HepG2 (cell line): ENCODE data around the gene ZNF624. TPM values are rescaled to one million over a fixed set of nuclear protein-coding genes. Genes with fewer than 3 reads are reported as not detected.
A peak's percentile ranks its signal among the peaks of the same experiment; 100 is the strongest.

Experiments used
- ARID3A ChIP-seq: IDR thresholded peaks from 2 replicates; pipeline ENCODE4 v1.6.1; 2012; ENCODE audit warnings: low read depth, low read length, improper control_type of control experiment
- ARNT2 ChIP-seq: sonication (generic); formaldehyde crosslinking; IDR thresholded peaks from 2 replicates; pipeline ENCODE4 v1.8.0; 2022; ENCODE audit warnings: mild to moderate bottlenecking, low read depth, missing genetic modification reagents, moderate library complexity
- ARNTL ChIP-seq: sonication (generic); formaldehyde crosslinking; IDR thresholded peaks from 2 replicates; pipeline ENCODE4 v1.4.0; 2020; ENCODE audit warnings: mild to moderate bottlenecking, missing genetic modification reagents
- ELF1 ChIP-seq: sonication (generic); formaldehyde crosslinking; IDR thresholded peaks from 2 replicates; pipeline ENCODE4 v1.4.0; 2020; ENCODE audit warnings: missing genetic modification reagents
- FOXA3 ChIP-seq: IDR thresholded peaks from 2 replicates; pipeline ENCODE4 v1.6.1; 2016; ENCODE audit warnings: missing genetic modification reagents, missing compliant biosample characterization
- FOXO1 ChIP-seq: sonication (generic); formaldehyde crosslinking; IDR thresholded peaks from 2 replicates; pipeline ENCODE4 v1.4.0; 2020; ENCODE audit warnings: missing genetic modification reagents
- HDAC2 ChIP-seq: sonication (generic); formaldehyde crosslinking; IDR thresholded peaks from 2 replicates; pipeline ENCODE4 v1.4.0; 2020; ENCODE audit warnings: missing genetic modification reagents
- IRX3 ChIP-seq: sonication (generic); formaldehyde crosslinking; IDR thresholded peaks from 2 replicates; pipeline ENCODE4 v1.8.1; 2023; ENCODE audit warnings: mild to moderate bottlenecking, low read depth, missing genetic modification reagents, borderline replicate concordance
- JUN ChIP-seq: sonication (generic); formaldehyde crosslinking; IDR thresholded peaks from 2 replicates; pipeline ENCODE4 v1.4.0; 2020; ENCODE audit warnings: mild to moderate bottlenecking, missing genetic modification reagents
- KLF16 ChIP-seq, 2 experiments: sonication (generic) in 1 of 2; formaldehyde crosslinking in 1 of 2; IDR thresholded peaks; 2 replicates each; pipeline versions ENCODE4 v1.6.1 to v1.8.0; 2016 to 2023; ENCODE audit warnings: missing genetic modification reagents in 2 of 2, missing compliant biosample characterization in 1 of 2
- MAFF ChIP-seq: IDR thresholded peaks from 2 replicates; pipeline ENCODE4 v1.6.1; 2011; ENCODE audit warnings: low read depth, low read length, improper control_type of control experiment
- NFIC ChIP-seq: IDR thresholded peaks from 2 replicates; pipeline ENCODE4 v1.6.1; 2012; ENCODE audit warnings: mild to moderate bottlenecking, low read length, inconsistent platforms
- NFRKB ChIP-seq: fragments of 450-650 bp; IDR thresholded peaks from 2 replicates; pipeline ENCODE4 v1.6.1; 2017
- RBAK ChIP-seq: sonication (generic); formaldehyde crosslinking; IDR thresholded peaks from 2 replicates; pipeline ENCODE4 v1.5.1; 2020; ENCODE audit warnings: mild to moderate bottlenecking, missing genetic modification reagents
- ZNF121 ChIP-seq: sonication (generic); formaldehyde crosslinking; IDR thresholded peaks from 2 replicates; pipeline ENCODE4 v1.5.0; 2020; ENCODE audit warnings: mild to moderate bottlenecking, missing genetic modification reagents
- ZNF263 ChIP-seq: sonication (generic); formaldehyde crosslinking; IDR thresholded peaks from 2 replicates; pipeline ENCODE4 v1.4.0; 2020; ENCODE audit warnings: missing genetic modification reagents
- ZNF333 ChIP-seq: sonication (generic); formaldehyde crosslinking; IDR thresholded peaks from 2 replicates; pipeline ENCODE4 v1.4.0; 2020; ENCODE audit warnings: mild to moderate bottlenecking, missing genetic modification reagents, borderline replicate concordance
- ZNF468 ChIP-seq: sonication (generic); formaldehyde crosslinking; IDR thresholded peaks from 2 replicates; pipeline ENCODE4 v1.8.0; 2022; ENCODE audit warnings: mild to moderate bottlenecking, moderate library complexity, missing genetic modification reagents
- ZNF496 ChIP-seq: sonication (generic); formaldehyde crosslinking; IDR thresholded peaks from 2 replicates; pipeline ENCODE4 v1.8.1; 2023; ENCODE audit warnings: mild to moderate bottlenecking, moderate library complexity, missing genetic modification reagents; ENCODE audit not compliant: insufficient replicate concordance
- ZNF549 ChIP-seq: sonication (generic); formaldehyde crosslinking; IDR thresholded peaks from 2 replicates; pipeline ENCODE4 v1.5.0; 2020; ENCODE audit warnings: missing genetic modification reagents
- ZNF567 ChIP-seq: sonication (generic); formaldehyde crosslinking; IDR thresholded peaks from 2 replicates; pipeline ENCODE4 v1.8.1; 2023; ENCODE audit warnings: mild to moderate bottlenecking, missing genetic modification reagents, borderline replicate concordance
- ZNF775 ChIP-seq: sonication (generic); formaldehyde crosslinking; IDR thresholded peaks from 2 replicates; pipeline ENCODE4 v1.4.0; 2020; ENCODE audit warnings: missing genetic modification reagents, mild to moderate bottlenecking, moderate library complexity, borderline replicate concordance
- ZSCAN22 ChIP-seq: sonication (generic); formaldehyde crosslinking; IDR thresholded peaks from 2 replicates; pipeline ENCODE4 v1.4.0; 2020; ENCODE audit warnings: mild to moderate bottlenecking, missing genetic modification reagents
- polyA plus RNA-seq, 8 experiments: library from polyadenylated mRNA; depleted of rRNA in 3 of 8; stranded (reverse) in 7 of 8; unstranded in 1 of 8; fragments of >200 nt; fragmentation: Illumina TruSeq in 4 of 8; extraction: Trizol in 4 of 8; gene quantifications; 2 replicates each; pipeline versions ENCODE4 v1.2.1 to v1.2.3, GENCODE V29; 2011 to 2016; ENCODE audit warnings: low read depth in 4 of 8, missing spikeins in 1 of 8, mixed read lengths in 1 of 8; ENCODE audit not compliant: insufficient read depth in 1 of 8
- total RNA-seq, 5 experiments: library from RNA; depleted of rRNA; stranded (reverse); fragments of >200 nt; fragmentation: Illumina TruSeq; extraction: Trizol; gene quantifications; 2 replicates each; pipeline ENCODE4 v1.2.3, GENCODE V29; 2016; ENCODE audit warnings: low read depth in 1 of 5
- TF ChIP-seq, protein P1 (sequence below): sonication (generic); formaldehyde crosslinking; IDR thresholded peaks from 2 replicates; pipeline ENCODE4 v1.9.0; 2021; ENCODE audit warnings: missing genetic modification reagents, mild to moderate bottlenecking, borderline replicate concordance
- TF ChIP-seq, protein P2 (sequence below): sonication (generic); formaldehyde crosslinking; IDR thresholded peaks from 2 replicates; pipeline ENCODE4 v1.8.1; 2023; ENCODE audit warnings: mild to moderate bottlenecking, inconsistent platforms, moderate library complexity, missing genetic modification reagents, borderline replicate concordance
- TF ChIP-seq, protein P3 (sequence below): sonication (generic); formaldehyde crosslinking; IDR thresholded peaks from 2 replicates; pipeline ENCODE4 v1.5.1; 2020; ENCODE audit warnings: missing genetic modification reagents, mild to moderate bottlenecking, borderline replicate concordance

ZNF624 gene
- total and polyA plus RNA-seq, 2 of the 13 experiments (the other 11 are each of a cell fraction or from before 2014, with no cell fraction given): 0.75 to 3.5 TPM

- TF ChIP-seq FOXO1 (CRISPR knock-in tag): 0 out of 2 replicates have a peak, but pooled peaks have one; percentile 36
- no peak for TF ChIP-seq ELF1 (CRISPR knock-in tag)
- TF ChIP-seq NFIC: no peak
- no peak for TF ChIP-seq ZSCAN22 (CRISPR knock-in tag)
- TF ChIP-seq ZNF468: no peak
- peak; percentile 61; the same call in 1 of the 2 replicates for TF ChIP-seq HDAC2 (CRISPR knock-in tag)
- no peak for TF ChIP-seq IRX3 (CRISPR knock-in tag)
- TF ChIP-seq NFRKB: no peak
- peak; percentile 43; the same call in 1 of the 2 replicates for TF ChIP-seq ZNF567 (CRISPR knock-in tag)
- TF ChIP-seq ARID3A: no peak
- TF ChIP-seq ZNF775 (CRISPR knock-in tag): no peak
- TF ChIP-seq ZNF333: no peak
- TF ChIP-seq ZNF121: peak; percentile 91
- TF ChIP-seq ZNF496: no peak
- TF ChIP-seq, protein P1, sequence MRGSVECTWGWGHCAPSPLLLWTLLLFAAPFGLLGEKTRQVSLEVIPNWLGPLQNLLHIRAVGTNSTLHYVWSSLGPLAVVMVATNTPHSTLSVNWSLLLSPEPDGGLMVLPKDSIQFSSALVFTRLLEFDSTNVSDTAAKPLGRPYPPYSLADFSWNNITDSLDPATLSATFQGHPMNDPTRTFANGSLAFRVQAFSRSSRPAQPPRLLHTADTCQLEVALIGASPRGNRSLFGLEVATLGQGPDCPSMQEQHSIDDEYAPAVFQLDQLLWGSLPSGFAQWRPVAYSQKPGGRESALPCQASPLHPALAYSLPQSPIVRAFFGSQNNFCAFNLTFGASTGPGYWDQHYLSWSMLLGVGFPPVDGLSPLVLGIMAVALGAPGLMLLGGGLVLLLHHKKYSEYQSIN (CRISPR knock-in tag): no peak
- TF ChIP-seq, protein P2, sequence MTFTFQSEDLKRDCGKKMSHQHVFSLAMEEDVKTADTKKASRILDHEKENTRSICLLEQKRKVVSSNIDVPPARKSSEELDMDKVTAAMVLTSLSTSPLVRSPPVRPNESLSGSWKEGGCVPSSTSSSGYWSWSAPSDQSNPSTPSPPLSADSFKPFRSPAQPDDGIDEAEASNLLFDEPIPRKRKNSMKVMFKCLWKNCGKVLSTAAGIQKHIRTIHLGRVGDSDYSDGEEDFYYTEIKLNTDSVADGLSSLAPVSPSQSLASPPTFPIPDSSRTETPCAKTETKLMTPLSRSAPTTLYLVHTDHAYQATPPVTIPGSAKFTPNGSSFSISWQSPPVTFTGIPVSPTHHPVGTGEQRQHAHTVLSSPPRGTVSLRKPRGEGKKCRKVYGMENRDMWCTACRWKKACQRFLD (CRISPR knock-in tag): no peak
- TF ChIP-seq ARNT2 (CRISPR knock-in tag): 0 out of 2 replicates have a peak, but pooled peaks have one; percentile 39
- TF ChIP-seq, protein P3, sequence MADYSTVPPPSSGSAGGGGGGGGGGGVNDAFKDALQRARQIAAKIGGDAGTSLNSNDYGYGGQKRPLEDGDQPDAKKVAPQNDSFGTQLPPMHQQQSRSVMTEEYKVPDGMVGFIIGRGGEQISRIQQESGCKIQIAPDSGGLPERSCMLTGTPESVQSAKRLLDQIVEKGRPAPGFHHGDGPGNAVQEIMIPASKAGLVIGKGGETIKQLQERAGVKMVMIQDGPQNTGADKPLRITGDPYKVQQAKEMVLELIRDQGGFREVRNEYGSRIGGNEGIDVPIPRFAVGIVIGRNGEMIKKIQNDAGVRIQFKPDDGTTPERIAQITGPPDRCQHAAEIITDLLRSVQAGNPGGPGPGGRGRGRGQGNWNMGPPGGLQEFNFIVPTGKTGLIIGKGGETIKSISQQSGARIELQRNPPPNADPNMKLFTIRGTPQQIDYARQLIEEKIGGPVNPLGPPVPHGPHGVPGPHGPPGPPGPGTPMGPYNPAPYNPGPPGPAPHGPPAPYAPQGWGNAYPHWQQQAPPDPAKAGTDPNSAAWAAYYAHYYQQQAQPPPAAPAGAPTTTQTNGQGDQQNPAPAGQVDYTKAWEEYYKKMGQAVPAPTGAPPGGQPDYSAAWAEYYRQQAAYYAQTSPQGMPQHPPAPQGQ (CRISPR knock-in tag): no peak
- TF ChIP-seq RBAK (CRISPR knock-in tag): no peak
- no peak for TF ChIP-seq ZNF549 (CRISPR knock-in tag)
- no peak for TF ChIP-seq ARNTL (CRISPR knock-in tag)
- 0 out of 2 replicates have a peak, but pooled peaks have one; percentile 34 for TF ChIP-seq FOXA3 (CRISPR knock-in tag)
- TF ChIP-seq MAFF: no peak
- TF ChIP-seq JUN: no peak
- no peak for TF ChIP-seq KLF16 (CRISPR knock-in tag; IDR thresholded peaks at IDR 0.05)
- TF ChIP-seq ZNF263 (CRISPR knock-in tag): no peak
Observed at GRCh38 chr17:16584273-16584995, 69.2 kb downstream of the ZNF624 start (continued).
